Left lobe of liver (tissue), 2 donors: ENCODE data around the gene CLEC4M. TPM values are rescaled to one million over a fixed set of nuclear protein-coding genes. Genes with fewer than 3 reads are reported as not detected.
"Not testable (repeated sequence)": the region's sequence is repeated elsewhere in the genome, so short reads cannot be mapped to it uniquely, and the experiment has no call there.

Experiments
- ATAC-seq: fragments of 200-7000 bp; cut with Tn5 transposase; one replicate; pipeline ENCODE4 v1.9.1; 2020; ENCODE audit warnings: mild to moderate bottlenecking, moderate library complexity
- DNase-seq: peaks from one replicate; pipeline ENCODE4 v3.0.0-alpha.2; 2020; ENCODE audit warnings: low spot score
- total RNA-seq: library from RNA; stranded (reverse); gene quantifications from one replicate; pipeline ENCODE4 v1.2.1, GENCODE V29; 2021
- donor health status: DM: no; HTN: no; CAD: no; lungs with moderate emphysema.
- donor health status: DM: no; HTN: yes; CAD: no.

Gene CLEC4M
- total RNA-seq, 1 donor from 2014 or later, result 13.2 TPM

DNA sequence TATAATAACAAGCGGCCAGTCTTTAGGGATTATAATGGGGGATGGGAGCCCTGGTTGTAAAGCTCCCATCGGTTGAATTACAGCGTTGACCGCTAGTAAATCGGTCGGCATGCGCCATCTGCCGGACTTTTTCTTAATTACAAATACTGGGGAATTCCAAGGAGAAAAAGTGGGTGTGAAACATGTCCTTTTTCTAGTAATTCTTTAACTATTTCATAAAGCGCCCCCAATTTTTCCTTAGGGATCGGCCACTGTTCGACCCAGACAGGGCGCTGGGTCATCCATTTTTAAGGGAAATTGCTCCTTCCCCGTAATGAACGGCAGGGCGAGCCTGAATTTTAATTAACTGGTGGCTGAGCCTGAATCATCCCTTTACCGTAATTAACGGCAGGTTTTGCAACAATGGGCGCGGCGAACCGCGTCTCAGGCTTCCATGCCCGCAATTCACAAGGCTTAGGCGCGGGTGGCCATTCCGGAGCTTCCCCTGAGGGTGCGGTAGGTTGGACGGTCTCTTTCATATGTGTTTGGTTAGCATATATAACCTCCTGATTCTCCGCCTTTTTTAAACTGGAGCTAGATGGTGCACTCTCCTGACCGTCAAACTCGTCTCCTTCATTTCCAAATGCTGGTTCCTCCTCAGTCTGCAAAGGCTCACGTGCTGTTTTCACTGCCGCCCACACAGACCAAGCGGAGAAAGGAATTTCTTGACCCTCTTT, 36.8 kb downstream of the CLEC4M start:
- ATAC-seq, result peak; percentile 99
- DNase-seq, result peak; percentile 63

DNA sequence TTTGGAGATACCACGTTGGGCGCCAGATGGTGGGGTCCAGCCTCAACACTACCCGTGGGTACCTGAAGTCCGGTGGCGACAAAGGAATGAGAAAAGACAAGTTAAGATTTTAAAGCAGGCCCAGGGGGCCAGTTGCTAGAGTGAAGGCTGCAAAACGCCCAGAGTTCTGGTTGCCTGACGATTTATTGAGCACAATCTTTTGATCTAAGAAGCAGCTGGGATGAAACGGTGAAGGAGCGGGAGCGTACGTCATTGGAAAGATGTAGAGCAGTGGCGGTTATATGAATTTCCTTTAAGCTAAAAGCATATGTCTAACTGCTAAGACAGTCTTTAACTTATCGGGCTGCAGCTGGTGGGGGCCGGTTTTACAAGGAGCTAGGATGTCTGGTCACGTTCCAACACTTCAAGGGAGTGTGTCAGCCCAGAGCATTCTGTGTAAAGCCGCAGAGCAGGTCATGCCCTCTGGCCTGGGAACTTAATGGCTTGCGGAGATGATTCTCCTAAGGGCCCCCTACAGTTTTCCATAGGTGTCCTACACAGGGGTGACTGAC, 38.1 kb downstream of the CLEC4M start:
- DNase-seq, result no peak

DNA sequence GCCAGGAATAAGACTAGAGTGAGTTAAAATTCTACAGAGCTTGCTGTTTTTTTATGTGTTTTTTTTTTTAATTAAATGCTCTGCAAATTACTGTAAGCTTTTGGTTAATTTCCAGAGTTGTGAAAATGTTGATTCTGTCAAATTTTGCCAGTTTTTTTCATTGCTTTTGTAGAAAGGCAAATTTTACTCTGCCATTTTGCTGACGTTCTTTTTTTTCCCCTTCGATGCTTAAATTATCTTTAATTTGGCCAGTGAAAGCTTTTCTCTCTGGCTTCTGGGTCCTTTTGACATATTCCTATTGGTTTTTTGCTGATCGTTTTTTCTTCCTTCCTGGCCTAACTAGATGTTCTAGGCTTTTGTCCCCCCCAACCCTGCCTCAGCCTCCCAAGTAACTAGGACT, 43.2 kb downstream of the CLEC4M start:
- ATAC-seq, result no peak

More for the DNA sequence above, 38.1 kb downstream of the CLEC4M start:
- no peak for ATAC-seq

DNA sequence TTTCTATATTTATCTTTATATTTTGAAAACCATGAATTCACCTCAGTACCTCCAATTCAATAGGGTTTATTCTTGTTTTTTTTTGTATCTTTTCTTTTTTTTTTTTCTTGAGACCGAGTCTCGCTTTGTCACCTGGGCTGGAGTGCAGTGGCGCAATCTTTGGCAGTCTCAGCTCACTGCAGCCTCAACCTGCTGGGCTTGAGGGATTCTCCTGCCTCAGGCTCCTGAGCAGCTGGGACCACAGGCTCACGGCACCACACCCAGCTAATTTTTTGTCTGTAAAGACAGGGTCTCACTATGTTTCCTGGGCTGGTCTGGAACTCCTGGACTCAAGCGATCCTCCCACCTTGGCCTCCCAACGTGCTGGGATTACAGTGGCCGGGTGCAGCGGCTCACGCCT, 43.8 kb downstream of the CLEC4M start:
- DNase-seq (no peak), ATAC-seq (no peak)

More for the DNA sequence above, 43.2 kb downstream of the CLEC4M start:
- no peak for DNase-seq

DNA sequence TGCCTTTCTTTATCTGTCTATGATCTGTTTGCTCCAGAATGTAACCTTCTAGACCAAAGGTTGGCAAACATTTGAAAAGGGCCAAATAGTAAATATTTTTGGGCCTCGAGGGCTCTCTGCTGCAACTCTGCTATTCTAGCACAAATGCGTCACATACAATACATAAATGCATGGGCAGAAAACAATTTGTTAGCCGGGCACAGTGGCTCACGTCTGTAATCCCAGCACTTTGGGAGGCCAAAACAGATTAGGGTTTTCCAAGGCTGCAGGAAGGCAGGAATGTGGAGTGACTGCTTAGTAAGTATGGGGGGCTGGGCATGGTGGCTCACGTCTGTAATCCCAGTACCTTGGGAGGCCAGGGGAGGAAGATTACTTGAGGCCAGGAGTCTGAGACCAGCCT, 45.1 kb downstream of the CLEC4M start:
- DNase-seq, result no peak
- no peak for ATAC-seq

DNA sequence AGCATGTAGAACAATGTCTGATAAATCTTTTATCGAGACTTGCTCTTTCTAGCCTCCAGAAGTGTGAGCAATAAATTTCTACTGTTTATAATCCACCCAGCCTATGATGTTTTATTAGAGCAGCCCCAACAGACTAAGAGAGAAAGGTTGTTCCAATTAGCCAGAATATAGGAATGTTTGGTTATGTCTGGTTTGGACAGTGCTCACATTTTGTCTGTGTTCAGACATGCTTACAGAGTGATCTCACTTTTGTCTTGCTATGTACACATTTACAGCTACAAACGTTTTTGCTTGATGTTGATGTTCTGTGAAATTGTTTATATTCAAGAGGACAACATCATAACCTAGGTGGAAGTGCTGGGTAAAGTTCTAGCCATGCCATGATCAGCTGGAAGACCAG, 48.9 kb downstream of the CLEC4M start:
- ATAC-seq (no peak), DNase-seq (no peak)

DNA sequence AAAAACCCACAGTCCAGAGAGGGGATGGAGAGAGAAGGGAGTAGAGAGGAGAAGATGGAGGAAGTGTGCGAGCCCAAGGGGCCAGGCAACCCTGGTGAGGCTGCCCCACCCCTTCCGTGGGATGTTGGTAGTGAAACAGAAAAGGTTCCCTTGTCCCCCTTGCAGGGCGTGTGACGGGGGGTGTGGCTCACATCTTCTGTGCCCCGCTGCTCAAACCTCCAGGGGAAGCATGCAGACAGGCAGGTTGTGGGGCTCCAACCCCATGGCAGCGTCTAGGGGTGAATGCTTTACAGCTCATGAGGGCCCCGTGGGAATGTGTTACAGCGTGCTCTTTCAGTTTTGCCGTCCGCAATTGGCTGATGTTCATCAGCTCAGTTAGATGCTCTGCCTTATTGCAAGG, 52.3 kb downstream of the CLEC4M start:
- no peak for DNase-seq
- no peak for ATAC-seq

DNA sequence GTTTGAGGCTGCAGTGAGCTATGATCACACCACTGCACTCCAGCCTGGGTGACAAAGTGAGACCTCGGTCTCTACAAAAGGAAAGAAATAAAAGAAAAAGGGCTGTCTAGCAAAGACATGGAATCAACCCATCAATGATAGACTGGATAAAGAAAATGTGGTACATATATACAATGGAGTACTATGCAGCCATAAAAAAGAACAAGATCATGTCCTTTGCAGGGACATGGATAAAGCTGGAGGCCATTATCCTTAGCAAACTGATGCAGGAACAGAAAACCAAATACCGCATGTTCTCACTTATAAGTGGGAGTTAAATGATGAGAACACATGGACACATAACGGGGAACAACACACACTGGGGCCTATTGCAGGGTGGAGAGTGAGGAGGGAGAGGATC, 53.0 kb downstream of the CLEC4M start:
- not testable (repeated sequence) for ATAC-seq, DNase-seq

DNA sequence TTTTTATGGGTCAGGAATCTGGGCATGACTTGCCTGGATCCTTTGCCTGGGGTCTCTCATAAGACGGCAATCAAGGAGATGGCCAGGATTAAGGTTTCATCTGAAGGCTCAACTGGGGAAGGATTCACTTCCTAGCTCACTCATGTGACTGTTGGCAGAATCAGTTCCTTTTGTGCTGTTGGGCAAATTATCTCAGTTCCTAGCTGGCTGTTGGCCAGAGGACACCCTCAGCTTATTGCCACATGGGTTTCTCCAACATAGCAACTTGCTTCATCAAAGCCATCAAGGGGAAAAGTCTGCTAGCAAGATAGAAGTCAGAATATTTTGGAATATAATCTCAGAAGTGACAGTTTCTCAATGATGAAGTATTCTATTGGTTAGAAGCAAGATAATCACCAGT, 54.8 kb downstream of the CLEC4M start:
- DNase-seq, result no peak
- ATAC-seq, result no peak

DNA sequence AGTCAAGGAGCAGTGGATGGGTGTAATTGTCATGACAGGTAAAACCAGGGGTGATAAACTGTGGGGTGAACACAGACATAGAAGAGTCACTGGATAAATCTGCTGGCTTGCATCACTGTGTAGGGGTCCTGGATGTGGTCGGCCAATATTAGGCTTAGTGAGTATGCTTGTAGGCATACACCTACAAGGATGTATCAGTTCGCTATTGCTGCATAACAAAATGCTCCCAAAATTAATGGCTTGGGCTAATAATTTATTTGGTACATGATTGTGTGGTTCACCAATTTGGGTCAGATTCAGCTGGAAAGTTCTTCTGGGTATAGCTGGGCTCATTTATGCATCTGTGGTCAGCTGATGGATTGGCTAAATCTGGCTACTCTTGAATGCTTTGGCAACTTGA, 55.8 kb downstream of the CLEC4M start:
- no peak for DNase-seq
- ATAC-seq, result no peak

Other genes starting within 250 kb of the CLEC4M start
- 31.3 TPM for gene ZNF358, start 247.1 kb upstream of the CLEC4M start, total RNA-seq
- 25.7 TPM for gene MCOLN1, start 240.6 kb upstream of the CLEC4M start, total RNA-seq
- 57.9 TPM for gene PNPLA6, start 227.5 kb upstream of the CLEC4M start, total RNA-seq
- 40.8 TPM for gene CAMSAP3, start 167.4 kb upstream of the CLEC4M start, total RNA-seq
- 21.2 TPM for gene XAB2, start 133.7 kb upstream of the CLEC4M start, total RNA-seq
- 75.6 TPM for gene PET100, start 133.4 kb upstream of the CLEC4M start, total RNA-seq
- gene PCP2, start 129.5 kb upstream of the CLEC4M start, total RNA-seq, result 1.7 TPM
- gene STXBP2, start 126.1 kb upstream of the CLEC4M start, total RNA-seq, result 48.0 TPM
- not detected for gene RETN, start 94.2 kb upstream of the CLEC4M start, total RNA-seq
- gene MCEMP1, start 86.2 kb upstream of the CLEC4M start, total RNA-seq, result 0.18 TPM
- 53.7 TPM for gene TRAPPC5, start 82.4 kb upstream of the CLEC4M start, total RNA-seq
- 0.45 TPM for gene FCER2, start 61.1 kb upstream of the CLEC4M start, total RNA-seq
- gene CLEC4G, start 31.1 kb upstream of the CLEC4M start, total RNA-seq, result 34.3 TPM
- gene CD209, start 15.7 kb upstream of the CLEC4M start, total RNA-seq, result 1.2 TPM
- 4.8 TPM for gene EVI5L, start 67.0 kb downstream of the CLEC4M start, total RNA-seq
- gene PRR36, start 111.1 kb downstream of the CLEC4M start, total RNA-seq, result 0.15 TPM
- gene LRRC8E, start 125.3 kb downstream of the CLEC4M start, total RNA-seq, result 4.3 TPM
- 20.8 TPM for gene MAP2K7, start 140.6 kb downstream of the CLEC4M start, total RNA-seq
- 3.4 TPM for gene TGFBR3L, start 151.6 kb downstream of the CLEC4M start, total RNA-seq
- 4.1 TPM for gene SNAPC2, start 157.1 kb downstream of the CLEC4M start, total RNA-seq
- not detected for gene CTXN1, start 162.9 kb downstream of the CLEC4M start, total RNA-seq
- gene TIMM44, start 180.4 kb downstream of the CLEC4M start, total RNA-seq, result 33.5 TPM
- gene ELAVL1, start 242.4 kb downstream of the CLEC4M start, total RNA-seq, result 28.6 TPM